Effector CD4-positive, alpha-beta T cell (primary cell): ENCODE data around the gene SACM1L.

ENCODE experiments used
- DNase-seq: peaks from one replicate; pipeline ENCODE4 v3.0.0-alpha.2; 2020
- total RNA-seq: gene quantifications from one replicate; lab custom pipeline; 2026; lab: John Stamatoyannopoulos, UW

SACM1L gene, protein sequence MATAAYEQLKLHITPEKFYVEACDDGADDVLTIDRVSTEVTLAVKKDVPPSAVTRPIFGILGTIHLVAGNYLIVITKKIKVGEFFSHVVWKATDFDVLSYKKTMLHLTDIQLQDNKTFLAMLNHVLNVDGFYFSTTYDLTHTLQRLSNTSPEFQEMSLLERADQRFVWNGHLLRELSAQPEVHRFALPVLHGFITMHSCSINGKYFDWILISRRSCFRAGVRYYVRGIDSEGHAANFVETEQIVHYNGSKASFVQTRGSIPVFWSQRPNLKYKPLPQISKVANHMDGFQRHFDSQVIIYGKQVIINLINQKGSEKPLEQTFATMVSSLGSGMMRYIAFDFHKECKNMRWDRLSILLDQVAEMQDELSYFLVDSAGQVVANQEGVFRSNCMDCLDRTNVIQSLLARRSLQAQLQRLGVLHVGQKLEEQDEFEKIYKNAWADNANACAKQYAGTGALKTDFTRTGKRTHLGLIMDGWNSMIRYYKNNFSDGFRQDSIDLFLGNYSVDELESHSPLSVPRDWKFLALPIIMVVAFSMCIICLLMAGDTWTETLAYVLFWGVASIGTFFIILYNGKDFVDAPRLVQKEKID
- total RNA-seq: 95.9 reads per million, percentile 82 among the genes with 10 or more reads in this experiment

DNA sequence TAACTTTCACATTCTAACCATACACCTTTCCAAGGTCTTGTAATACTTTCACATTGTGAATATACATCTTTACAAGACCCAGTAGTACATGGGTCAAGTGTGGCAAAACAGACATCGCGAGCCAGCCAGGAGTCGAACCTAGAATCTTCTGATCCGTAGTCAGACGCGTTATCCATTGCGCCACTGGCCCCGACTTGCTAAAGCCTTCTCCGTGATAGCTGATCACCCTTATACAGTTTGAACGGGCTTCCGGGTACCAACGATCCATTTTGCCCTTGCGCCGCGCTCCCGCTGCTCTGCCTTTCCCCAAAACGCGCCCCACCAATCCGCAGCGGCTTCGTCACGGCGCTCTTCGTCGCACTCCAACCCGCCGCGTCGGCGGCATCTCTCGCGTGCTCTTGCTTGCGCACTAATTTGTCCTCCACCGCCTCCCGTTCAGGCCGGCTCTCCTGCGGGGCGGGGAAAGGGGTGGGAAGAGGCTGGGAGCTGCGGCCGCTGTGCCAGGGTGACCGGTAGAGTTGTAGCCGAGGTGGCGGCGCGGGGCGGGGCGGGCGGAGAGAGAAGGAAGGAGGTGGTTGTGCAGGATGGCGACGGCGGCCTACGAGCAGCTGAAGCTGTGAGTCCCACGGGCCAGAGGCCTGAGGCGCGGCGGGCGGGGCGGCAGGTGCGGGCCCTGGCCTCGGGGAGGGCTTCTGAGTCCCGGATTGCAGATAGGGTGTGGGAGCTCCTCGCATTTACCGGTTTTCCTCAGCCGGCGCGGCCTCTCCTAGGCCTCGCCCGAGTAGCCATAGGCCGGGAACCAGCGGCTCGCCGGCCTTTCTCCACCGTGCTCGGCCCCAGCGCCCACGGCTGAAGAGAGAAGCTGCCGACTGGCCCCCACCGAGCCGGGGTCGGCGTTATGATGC lies at the start of gene SACM1L:
Gene SACM1L (plus strand): TSS at position 515 of the 905 bp plus-strand sequence. CDS start 70 bp downstream, at position 585.
- peak; percentile 91 for DNase-seq

DNA sequence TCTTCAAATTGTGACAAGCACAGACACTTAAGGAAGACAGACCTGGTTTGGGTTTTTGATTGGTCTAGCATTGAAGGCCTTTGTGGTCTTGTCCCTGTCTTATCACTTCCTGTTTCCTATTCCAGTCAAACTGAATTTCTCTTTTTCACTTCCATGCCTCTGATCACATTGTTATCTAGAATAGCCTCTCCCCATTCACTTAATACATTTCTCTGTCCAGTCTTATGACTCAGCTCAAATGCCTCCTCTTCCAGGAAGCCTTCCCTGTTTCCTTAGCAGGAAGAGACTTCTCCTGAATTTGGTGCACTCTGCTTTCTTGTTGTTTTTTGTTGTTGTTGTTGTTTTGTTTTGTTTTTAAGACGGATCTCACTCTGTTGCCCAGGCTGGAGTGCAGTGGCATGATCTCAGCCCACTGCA lies 49.1 kb upstream of the SACM1L start:
- DNase-seq: no peak

DNA sequence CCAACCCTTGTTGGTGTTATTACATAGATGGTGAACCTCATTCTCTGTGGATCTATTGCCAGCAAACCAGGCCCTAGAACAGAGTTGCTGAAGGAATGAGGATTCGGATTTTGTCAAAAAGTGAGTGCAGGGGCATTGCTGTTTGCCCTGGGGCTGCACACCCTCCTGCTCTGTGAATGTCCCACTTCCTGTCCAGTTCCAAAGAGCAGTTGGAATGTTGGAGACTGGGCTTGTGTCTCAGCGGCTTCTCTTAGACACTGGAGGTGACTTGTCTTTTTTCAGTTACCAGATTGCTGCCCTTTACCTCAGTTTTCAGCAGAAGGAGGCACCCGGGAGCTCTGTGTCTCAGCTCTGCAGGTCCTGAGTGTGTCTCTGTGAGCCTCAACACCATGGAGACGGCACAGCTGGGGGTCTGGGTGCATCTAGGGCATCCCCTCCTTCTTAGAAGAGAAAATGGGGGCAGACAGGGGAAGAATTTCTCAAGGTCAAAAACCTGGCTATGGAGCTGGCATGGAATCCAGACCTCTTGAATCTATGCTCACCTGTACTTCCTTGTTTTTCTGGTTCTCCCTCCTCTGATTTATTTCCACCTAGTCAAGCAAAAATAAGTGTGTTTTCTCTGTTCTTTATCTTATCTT lies 48.4 kb upstream of the SACM1L start:
- no peak for DNase-seq

DNA sequence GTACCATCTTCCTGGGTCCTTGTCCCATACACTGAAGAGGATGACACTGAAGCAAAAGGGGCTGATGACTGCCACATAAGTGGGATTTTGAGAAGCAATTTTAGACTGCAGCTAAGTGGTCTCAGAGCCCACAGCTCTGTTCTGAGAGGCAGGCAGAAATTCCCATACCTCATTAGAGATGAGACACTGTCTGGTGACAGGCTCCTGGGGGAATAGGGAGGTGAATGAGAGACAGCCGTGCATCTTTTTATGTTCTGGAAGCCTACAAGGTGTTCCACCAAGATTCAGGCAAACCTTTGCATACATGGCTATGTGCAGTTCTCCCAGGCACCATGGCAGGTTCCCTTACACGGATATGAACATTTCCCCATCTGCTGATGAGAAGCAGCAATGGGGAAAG lies 47.4 kb upstream of the SACM1L start:
- no peak for DNase-seq

DNA sequence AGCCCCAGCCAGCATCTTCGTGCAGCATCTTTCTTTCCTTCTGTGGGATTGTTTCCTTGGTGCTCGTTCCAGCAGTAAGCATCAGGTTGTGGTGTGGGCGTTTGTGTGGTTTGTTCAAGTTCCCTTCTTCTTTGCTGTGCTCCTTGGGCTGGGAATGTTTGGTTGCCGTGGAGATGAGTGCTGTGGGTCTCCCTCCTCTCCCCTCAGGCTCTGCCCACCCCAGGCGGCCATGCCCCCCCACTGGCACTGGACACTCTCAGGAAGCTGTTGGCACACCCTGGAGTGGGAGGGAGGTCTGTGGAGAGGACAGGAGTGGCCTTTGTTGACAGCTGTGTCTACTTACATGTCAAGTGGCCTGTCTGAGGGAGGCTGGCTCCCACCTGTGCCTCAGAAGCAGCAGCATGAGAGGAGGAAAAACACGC lies 46.5 kb upstream of the SACM1L start:
- no peak for DNase-seq

DNA sequence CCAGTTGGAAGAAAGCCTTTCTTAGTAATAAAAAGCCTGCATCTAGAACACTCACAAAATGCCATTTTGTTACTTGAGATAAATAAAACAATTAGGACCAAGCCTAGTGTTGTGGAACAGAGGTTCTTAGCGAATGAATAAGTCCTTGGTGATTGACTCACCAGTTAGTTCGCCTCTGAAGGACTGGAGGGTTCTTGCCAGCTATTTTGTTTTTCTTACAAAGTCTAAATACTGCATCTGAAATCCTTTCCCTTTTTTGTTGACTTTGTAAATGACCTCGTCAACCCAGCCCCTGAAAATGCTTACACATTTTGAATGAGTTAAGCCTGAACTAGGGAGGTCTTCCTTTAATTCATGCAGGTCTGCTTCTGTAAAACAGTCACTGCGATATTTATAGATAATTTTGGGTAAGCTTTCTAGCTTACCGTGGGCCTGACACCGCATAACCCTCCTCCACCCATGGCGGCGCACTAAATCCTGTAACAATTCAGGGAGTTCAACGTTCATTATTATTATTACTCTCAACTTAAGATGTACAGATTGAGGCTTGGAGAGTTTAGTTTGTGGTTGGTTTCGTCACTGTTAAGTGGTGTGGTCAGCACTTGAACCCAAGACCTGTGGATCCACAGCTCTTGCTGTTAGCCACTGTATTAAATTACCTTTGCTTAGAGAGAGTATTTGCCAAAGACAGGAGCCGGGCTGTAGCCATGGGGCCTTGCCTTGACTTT lies 45.0 kb upstream of the SACM1L start:
- no peak for DNase-seq

DNA sequence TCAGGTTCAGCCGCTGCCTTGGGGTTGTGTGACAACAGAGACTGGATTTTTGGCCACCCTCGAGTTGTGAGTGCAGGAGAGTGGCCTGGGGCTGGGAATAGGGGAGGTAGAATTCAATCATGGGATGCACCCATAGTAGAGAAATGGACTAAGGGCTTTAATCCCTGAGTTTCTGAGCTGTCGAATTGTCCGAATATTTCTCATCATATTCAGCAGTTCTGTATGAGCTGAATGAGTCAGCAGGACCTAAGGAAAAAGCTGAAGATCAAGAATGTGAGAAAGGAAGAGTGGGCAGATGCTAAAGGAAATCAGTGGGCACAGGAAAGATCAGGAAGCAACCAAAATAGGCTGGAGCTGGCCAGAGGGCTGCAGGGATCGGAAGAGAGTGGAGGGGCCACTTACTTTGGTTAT lies 44.4 kb upstream of the SACM1L start:
- no peak for DNase-seq

DNA sequence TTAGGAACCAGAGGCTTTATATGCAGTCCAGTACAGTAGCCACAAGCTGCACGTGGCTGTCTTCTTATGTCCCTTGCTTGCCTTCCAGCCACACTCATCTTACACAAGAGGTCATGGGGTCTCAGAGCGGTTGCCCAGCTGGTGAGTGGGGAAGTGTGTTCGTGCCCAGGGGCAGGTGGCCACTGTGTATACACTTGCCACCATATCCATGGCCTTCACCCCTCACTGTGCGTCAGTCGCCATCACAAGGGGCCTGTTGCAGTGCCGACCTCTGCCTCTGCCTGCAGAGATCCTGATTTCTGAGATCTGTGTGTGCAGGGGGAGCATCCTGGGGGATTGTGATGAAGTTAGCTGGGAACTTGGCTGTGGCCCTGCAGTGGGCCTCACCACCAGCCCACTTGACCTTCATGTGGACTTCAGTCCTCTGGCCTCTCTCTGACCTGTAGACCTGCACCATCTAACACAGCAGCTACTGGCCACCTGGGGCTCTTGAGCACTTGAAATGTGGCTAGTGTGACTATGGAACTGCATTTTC lies 43.1 kb upstream of the SACM1L start:
- no peak for DNase-seq

DNA sequence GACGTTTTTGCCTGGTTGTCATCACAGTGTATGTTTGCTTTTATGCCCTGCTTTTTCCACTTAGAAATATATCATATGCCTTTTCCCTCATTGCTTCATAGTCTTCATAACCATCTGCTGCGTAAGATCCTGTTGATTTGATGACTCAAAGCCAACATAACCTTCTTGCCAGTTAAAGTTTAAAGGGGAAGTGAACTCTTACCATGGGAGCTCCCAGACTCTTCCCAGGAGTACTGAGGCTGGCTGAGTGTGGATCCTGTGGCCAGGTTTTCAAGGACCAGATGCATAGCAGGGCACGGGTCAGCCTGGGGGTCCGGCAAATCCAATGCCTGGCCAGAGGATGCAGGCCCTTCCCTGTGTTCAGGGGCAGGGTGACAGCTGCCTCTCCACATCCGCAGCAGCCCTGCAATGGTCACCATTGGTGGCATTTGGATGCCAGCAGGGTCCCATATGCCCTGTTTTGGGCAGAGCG lies 42.0 kb upstream of the SACM1L start:
- no peak for DNase-seq

DNA sequence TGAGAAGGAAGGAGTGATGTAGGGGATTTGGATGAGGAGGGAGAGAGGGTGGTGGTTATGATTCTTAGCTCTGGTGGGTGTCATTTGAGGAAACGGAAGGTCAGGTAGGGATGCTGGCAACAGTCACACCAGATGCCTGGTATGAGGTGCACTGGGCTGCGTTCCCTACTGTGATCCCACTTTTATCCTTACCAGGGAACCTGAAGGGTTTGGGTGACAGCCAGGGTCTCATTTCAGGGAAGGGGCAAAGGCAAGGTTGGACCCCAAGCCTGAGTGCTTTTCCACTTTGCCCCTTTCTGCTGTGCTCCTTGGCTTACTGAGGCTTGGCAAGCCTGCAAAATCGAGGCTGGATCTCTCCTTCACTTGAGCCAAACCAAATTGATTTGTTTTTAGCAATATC lies 36.0 kb upstream of the SACM1L start:
- DNase-seq: no peak

DNA sequence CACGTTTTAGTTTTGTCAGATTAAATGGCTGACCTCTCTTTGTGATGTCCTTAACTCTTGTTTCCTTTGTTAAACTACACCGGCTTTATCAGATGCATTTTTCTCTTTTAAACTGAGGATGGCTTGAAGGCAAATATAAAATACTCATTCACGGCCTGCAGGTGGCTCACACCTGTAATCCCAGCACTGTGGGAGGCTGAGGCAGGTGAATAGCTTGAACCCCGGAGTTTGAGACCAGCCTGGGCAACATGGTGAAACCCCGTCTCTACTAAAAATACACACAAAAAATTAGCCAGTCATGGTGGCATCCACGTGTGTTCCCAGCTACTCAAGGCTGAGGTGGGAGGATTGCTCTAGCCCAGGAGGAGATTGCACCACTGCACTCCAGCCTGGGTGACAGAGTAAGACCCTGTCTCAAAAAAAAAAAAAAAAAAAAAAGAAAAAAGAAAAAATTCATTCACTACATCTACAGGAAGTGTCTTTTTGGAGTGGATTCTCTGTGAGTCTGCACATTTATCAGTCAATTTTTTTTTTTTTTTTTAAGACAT lies 34.7 kb upstream of the SACM1L start:
- no peak for DNase-seq

DNA sequence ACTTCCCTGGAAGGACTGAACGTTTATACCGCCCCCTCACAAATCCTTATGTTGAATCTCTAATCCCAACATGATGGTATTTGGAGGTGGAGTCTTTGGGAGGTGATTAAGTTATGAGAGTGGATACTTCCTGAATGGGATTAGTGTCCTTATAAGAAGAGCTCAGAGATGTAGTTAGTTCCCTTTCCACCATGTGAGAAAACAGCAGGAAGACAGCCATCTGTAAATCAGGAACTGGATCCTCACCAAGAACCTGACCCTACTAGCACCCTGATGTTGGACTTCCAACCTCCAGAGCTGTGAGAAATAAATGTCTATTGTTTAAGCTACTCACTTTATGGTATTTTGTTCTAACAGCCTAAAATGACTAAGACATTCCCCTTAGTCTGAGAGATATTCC lies 33.3 kb upstream of the SACM1L start:
- no peak for DNase-seq

DNA sequence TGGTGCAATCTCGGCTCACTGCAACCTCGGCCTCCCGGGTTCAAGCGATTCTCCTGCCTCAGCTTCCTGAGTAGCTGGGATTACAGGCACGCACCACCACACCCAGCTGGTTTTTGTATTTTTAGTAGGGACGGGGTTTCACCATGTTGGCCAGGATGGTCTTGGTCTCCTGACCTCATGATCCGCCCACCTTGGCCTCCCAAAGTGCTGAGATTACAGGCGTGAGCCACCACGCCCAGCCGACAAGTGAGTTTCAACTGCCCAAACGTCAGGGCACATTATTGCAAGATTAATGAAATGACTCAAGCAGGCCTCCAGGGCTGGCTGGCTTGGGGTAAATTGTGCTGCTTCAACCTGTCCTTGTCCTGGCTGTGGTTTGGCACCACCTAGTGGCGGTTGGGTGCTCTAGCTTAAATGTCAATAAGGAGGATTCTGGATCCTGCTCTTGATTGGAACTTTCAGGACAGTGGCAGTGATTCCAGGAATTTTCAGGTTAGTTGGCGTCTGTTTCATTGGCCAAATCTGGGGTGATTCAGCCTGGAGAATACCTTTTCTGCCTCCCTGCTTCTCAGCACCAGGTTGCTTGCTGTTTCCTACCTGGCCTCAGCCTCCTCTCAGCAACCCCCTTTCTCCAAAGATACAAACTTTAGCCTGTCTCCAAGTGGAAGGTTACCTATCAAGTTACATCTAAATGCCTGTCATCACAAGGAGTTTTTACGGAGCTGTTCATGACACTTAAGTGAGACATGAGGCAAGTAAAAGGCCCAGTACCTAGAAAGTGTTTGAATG lies 32.4 kb upstream of the SACM1L start:
- DNase-seq: peak; percentile 81

DNA sequence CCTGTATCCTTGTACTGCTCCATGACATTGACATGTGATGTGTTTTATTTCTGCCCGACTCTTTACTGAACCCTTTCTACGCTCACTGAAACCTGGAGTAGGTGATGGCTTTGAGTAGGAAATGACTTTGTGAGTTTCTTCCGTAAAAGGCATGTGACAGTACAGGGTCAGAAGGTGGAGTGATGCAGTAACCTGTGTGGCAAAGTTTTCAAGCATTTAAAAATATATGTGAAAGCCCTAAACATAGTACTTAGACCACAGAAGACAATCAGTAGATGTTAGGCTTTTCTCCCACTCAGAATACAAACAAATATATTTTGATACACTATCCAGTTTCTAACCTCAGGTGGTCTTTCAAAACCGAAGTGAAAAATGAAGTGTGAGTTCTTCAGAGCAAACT lies 31.3 kb upstream of the SACM1L start:
- DNase-seq: no peak

DNA sequence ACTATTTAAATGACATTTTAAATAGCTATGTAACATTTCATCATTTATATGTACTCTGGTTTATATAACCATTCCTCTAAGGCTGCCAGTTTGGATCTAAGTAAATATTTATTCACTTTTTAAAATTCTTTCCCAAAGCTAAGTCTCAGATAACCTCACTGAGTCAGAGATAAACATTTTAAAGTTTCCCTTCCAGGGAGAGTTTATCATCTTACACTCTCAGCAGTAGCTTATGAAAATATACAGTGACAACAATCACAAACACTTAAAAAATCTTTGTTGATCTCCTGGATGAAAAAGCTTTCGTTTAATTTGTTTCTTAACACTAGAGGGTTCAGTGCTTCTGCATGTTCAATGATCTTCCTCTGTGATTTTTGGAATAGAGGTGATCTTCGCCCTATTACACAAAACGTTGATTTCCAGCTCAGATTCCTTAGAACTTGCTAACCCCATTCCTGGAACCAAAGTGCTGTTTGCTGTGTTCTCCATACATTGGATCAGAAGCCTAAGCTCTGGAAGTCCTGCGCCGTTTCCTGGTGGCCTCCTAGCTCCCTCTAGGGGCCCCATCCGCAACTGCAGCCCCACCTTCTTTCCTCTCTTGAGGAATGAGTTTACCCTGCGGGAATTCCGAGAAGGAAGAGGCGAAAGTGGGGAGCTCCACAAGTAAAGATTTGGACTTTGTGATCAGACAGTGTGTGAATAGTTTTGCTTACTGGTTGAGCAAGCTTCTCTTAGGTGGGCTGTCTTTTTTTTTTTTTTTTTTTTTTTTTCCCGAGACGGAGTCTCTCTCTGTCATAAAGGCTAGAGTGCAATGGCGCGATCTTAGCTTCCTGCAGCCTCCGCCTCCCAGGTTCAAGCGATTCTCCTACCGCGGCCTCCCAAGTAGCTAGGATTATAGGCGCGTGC lies 29.3 kb upstream of the SACM1L start:
- DNase-seq: peak; percentile 30

DNA sequence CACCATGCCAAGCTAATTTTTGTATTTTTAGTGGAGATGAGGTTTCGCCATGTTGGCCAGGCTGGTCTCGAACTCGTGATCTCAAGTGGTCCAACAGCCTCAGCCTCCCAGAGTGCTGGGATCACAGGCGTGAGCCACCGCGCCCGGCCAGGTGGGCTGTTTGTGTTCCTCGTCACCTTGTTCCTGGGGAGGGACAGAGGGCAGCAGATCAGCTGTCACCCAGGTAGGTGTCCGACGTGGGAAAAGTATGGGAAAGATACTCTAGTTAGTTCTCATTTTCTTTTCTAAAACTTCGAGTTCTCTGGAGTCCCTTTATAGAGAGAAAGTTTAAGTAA lies 28.7 kb upstream of the SACM1L start:
- DNase-seq: no peak

DNA sequence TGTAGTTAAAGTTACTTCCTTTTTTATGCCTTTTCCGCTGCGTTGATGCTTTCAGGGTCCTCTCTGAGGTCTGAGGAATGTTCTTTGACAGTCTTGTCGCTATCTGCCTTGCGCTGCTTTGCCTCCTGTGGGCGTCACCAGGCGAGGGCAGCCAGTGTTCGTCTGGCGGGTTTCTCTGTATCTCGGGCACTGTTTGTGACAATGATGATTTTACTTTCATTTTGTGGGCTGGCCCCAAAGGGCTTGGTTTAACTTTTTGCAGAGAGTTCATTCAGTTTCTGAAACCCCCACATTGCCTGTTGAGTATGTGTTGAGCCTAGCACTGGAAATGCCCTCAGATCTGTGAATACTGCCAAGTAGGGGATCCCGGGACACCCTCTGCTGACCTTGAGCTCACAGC lies 24.6 kb upstream of the SACM1L start:
- peak; percentile 63 for DNase-seq

DNA sequence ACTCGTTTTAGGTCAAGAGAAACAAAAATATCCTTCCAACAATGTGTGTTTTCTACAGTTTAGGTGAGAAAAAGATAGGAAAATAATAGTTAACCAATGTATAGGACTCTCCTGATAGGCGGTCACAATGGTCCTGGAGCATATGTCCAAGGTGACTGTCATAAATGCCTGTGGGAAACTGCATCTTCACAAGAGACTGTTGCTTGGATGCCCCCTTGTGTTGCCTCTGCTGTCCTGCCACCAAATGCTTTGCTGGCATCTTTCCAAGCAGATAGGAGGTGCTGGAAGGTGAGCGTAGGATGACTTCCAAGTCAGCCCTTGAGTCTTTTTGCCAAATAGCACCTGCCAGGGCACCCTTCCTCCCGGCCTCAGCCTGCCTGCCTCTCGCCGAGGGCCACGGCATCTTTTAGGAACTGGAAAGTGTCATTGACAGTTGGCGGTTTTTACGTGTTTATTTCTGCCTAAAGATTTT lies 24.1 kb upstream of the SACM1L start:
- DNase-seq: peak; percentile 50

DNA sequence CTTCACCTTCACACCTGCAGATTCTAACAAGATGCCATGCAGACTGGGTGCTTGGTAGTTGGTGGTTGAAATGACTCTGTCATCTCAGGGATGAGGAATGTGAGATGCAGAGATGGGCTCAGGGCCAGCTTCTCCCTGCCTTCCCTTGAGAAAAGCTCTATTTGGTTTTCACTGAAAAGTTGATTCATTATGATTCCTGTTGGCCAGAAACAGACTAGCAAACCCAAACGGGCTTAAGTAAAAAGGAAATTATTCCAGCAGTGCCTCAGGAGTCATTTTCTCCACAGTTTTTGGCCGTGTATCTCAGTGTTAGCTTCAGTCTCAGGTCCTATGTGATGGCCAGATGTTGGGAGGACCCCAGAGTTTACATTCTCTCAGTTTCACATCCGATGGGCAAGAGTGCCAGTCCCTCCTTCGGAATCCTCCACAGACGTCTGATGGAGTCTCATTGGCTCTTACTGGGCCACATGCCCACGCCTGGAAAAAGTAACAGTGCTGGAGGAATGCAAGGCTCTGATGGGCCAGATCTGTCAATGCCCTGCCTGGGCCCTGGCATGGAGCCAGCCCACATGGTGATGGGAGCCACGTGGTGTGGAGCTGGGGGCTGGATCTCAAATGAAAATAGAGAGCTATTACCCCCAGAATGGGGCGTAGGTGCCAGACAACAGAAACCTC lies 22.3 kb upstream of the SACM1L start:
- DNase-seq: no peak
